ENCODE measurements around the gene FASTKD3. TPM values are rescaled to one million over a fixed set of nuclear protein-coding genes. Genes with fewer than 3 reads are reported as not detected.

Gene FASTKD3
- total and polyA plus RNA-seq, 10 of the 15 experiments (the other 5 are each of a cell fraction or from before 2014, with no cell fraction given), result 12.1 to 59.6 (median 25.3) TPM

- no peaks in the 10 kb centered on the region for H3K79me2 ChIP-seq (ENCODE audit: control insufficient read depth, insufficient read depth, low read length)
- BruUV-seq (replicated peaks), result no TSS peak
- no peaks in the 10 kb centered on the region for H4K20me1 ChIP-seq (ENCODE audit: control insufficient read depth, insufficient read depth)
- SMC1A ChIA-PET (ENCODE audit: uncharacterized antibody, unreplicated experiment), result interaction anchor here (1.3 to 1.8 kb wide), 4 partner anchors 8 to 69 kb away, joined by 3 to 7 read pairs (median 4); no protein-coding TSS in a partner anchor
- no peaks in the 10 kb centered on the region; a peak in 1 of 4 replicates for H3K27me3 ChIP-seq (replicated peaks in 1 of 2; ENCODE audit: control insufficient read depth in 2 of 2, insufficient read depth in 2 of 2, low read length in 1 of 2)
- ATAC-seq (no peak), FAIRE-seq (no peak), DNase-seq (ENCODE audit: low read depth, low spot score) (no peak)
- CTCF ChIA-PET, result interaction anchor here (1.2 to 5.3 kb wide), 8 partner anchors 9 to 555 kb away, joined by 3 to 39 read pairs (median 10); no protein-coding TSS in a partner anchor
- H3K4me3 ChIP-seq, result no peak overlapping the region
- TF ChIP-seq, protein P1, sequence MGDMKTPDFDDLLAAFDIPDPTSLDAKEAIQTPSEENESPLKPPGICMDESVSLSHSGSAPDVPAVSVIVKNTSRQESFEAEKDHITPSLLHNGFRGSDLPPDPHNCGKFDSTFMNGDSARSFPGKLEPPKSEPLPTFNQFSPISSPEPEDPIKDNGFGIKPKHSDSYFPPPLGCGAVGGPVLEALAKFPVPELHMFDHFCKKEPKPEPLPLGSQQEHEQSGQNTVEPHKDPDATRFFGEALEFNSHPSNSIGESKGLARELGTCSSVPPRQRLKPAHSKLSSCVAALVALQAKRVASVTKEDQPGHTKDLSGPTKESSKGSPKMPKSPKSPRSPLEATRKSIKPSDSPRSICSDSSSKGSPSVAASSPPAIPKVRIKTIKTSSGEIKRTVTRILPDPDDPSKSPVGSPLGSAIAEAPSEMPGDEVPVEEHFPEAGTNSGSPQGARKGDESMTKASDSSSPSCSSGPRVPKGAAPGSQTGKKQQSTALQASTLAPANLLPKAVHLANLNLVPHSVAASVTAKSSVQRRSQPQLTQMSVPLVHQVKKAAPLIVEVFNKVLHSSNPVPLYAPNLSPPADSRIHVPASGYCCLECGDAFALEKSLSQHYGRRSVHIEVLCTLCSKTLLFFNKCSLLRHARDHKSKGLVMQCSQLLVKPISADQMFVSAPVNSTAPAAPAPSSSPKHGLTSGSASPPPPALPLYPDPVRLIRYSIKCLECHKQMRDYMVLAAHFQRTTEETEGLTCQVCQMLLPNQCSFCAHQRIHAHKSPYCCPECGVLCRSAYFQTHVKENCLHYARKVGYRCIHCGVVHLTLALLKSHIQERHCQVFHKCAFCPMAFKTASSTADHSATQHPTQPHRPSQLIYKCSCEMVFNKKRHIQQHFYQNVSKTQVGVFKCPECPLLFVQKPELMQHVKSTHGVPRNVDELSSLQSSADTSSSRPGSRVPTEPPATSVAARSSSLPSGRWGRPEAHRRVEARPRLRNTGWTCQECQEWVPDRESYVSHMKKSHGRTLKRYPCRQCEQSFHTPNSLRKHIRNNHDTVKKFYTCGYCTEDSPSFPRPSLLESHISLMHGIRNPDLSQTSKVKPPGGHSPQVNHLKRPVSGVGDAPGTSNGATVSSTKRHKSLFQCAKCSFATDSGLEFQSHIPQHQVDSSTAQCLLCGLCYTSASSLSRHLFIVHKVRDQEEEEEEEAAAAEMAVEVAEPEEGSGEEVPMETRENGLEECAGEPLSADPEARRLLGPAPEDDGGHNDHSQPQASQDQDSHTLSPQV (IDR thresholded peaks at IDR 0.05), result no peak
- TF ChIP-seq, protein P2, sequence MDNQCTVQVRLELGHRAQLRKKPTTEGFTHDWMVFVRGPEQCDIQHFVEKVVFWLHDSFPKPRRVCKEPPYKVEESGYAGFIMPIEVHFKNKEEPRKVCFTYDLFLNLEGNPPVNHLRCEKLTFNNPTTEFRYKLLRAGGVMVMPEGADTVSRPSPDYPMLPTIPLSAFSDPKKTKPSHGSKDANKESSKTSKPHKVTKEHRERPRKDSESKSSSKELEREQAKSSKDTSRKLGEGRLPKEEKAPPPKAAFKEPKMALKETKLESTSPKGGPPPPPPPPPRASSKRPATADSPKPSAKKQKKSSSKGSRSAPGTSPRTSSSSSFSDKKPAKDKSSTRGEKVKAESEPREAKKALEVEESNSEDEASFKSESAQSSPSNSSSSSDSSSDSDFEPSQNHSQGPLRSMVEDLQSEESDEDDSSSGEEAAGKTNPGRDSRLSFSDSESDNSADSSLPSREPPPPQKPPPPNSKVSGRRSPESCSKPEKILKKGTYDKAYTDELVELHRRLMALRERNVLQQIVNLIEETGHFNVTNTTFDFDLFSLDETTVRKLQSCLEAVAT (IDR thresholded peaks at IDR 0.05), result no peak
- no peak for TF ChIP-seq BACH1 (IDR thresholded peaks at IDR 0.05; ENCODE audit: borderline replicate concordance)
- TF ChIP-seq BHLHE40 (IDR thresholded peaks at IDR 0.05; ENCODE audit: borderline replicate concordance in 1 of 2, low read depth in 2 of 2, low read length in 1 of 2), result no peak
- RAD21 ChIA-PET (ENCODE audit: unreplicated experiment), result interaction anchor here (1.4 to 4.9 kb wide), 3 partner anchors 20 to 67 kb away, joined by 3 to 32 read pairs (median 5); no protein-coding TSS in a partner anchor
- H3K4me1 ChIP-seq (ENCODE audit: control insufficient read depth, insufficient read depth, low read length), result peaks cover 5% of the 10 kb centered on the region
- intact Hi-C loops (cut with micrococcal nuclease; ENCODE audit: unreplicated experiment), result loop anchor here (5.0 kb wide), 1 partner anchor 1048 kb away; no protein-coding TSS in a partner anchor
- in situ Hi-C loops (cut with MboI), result no loop called here
- H2AFZ ChIP-seq (ENCODE audit: control insufficient read depth, low read depth, low read length), result no peak overlapping the region
- no peaks in the 10 kb centered on the region; the same call in 2 of the 3 replicates for H3K9me3 ChIP-seq (replicated peaks; ENCODE audit: control insufficient read depth, insufficient read depth, low read length)
- H3K27ac ChIP-seq (ENCODE audit: control insufficient read depth, insufficient read depth), result no peak overlapping the region
- no peak overlapping the region for H3K9ac ChIP-seq (ENCODE audit: control insufficient read depth, insufficient read depth, low read length)
- no peaks in the 10 kb centered on the region for H3K36me3 ChIP-seq (ENCODE audit: control insufficient read depth in 2 of 2, insufficient read depth in 2 of 2, low read length in 1 of 2)
- no peak overlapping the region for H3K4me2 ChIP-seq (ENCODE audit: control insufficient read depth, insufficient read depth)
- POLR2A ChIA-PET, result no interaction called here
- WGBS (ENCODE audit: insufficient coverage, insufficient replicate concordance, low lambda C conversion rate, missing lambda C conversion rate), result 56% methylated on average over 10 of the region's 10 CpGs
Observed at GRCh38 chr5:7814816-7815215, 54.0 kb downstream of the FASTKD3 start.
